ENCODE data around the gene RNF111.
"Not testable (repeated sequence)": the region's sequence is repeated elsewhere in the genome, so short reads cannot be mapped to it uniquely, and the experiment has no call there.

Gene RNF111

GRCh38 chr15:59119625-59120024 is 132.2 kb downstream of the RNF111 start:
- H3K4me3 ChIP-seq (ENCODE audit: low read depth, low read length): no peak overlapping the region
- DNase-seq (ENCODE audit: low read depth): no peak

- DNase-seq (ENCODE audit: low read depth): no peak
- H3K4me3 ChIP-seq (ENCODE audit: low read depth, low read length): no peak overlapping the region
Observed at GRCh38 chr15:59120937-59121336, 133.5 kb downstream of the RNF111 start.

GRCh38 chr15:59124261-59124660 is 136.8 kb downstream of the RNF111 start:
- no peak for DNase-seq (ENCODE audit: low read depth)
- no peak overlapping the region for H3K4me3 ChIP-seq (ENCODE audit: low read depth, low read length)

- not testable (repeated sequence) for H3K4me3 ChIP-seq (ENCODE audit: low read depth, low read length); DNase-seq (ENCODE audit: low read depth)
Observed at GRCh38 chr15:59125683-59126082, 138.2 kb downstream of the RNF111 start.

- not testable (repeated sequence) for DNase-seq (ENCODE audit: low read depth)
Observed at GRCh38 chr15:59127255-59127654, 139.8 kb downstream of the RNF111 start.

GRCh38 chr15:59131456-59131855 is 144.0 kb downstream of the RNF111 start:
- H3K4me3 ChIP-seq (ENCODE audit: low read depth, low read length): no peak overlapping the region
- DNase-seq (ENCODE audit: low read depth): no peak

More at GRCh38 chr15:59127255-59127654, 139.8 kb downstream of the RNF111 start:
- not testable (repeated sequence) for H3K4me3 ChIP-seq (ENCODE audit: low read depth, low read length)

- DNase-seq (ENCODE audit: low read depth): no peak
- no peak overlapping the region for H3K4me3 ChIP-seq (ENCODE audit: low read depth, low read length)
Observed at GRCh38 chr15:59131969-59132562, 144.6 kb downstream of the RNF111 start.

GRCh38 chr15:59133929-59134427 is 146.5 kb downstream of the RNF111 start:
- no peak for DNase-seq (ENCODE audit: low read depth)
- no peak overlapping the region for H3K4me3 ChIP-seq (ENCODE audit: low read depth, low read length)

- DNase-seq (ENCODE audit: low read depth): no peak
- no peak overlapping the region for H3K4me3 ChIP-seq (ENCODE audit: low read depth, low read length)
Observed at GRCh38 chr15:59137566-59137965, 150.1 kb downstream of the RNF111 start.

- DNase-seq (ENCODE audit: low read depth): no peak
- H3K4me3 ChIP-seq (ENCODE audit: low read depth, low read length): no peak overlapping the region
Observed at GRCh38 chr15:59138243-59138642, 150.8 kb downstream of the RNF111 start.

GRCh38 chr15:59140422-59141226 is 153.2 kb downstream of the RNF111 start:
- H3K4me3 ChIP-seq (ENCODE audit: low read depth, low read length): no peak overlapping the region
- DNase-seq (ENCODE audit: low read depth): no peak

GRCh38 chr15:59143281-59143680 is 155.8 kb downstream of the RNF111 start:
- DNase-seq (ENCODE audit: low read depth): no peak
- no peak overlapping the region for H3K4me3 ChIP-seq (ENCODE audit: low read depth, low read length)

GRCh38 chr15:59144594-59144993 is 157.1 kb downstream of the RNF111 start:
- not testable (repeated sequence) for DNase-seq (ENCODE audit: low read depth); H3K4me3 ChIP-seq (ENCODE audit: low read depth, low read length)
